Keratinocyte (primary cell): ENCODE data around the gene FKBP14. TPM values are rescaled to one million over a fixed set of nuclear protein-coding genes. Genes with fewer than 3 reads are reported as not detected.
A peak's percentile ranks its signal among the peaks of the same experiment; 100 is the strongest.

ENCODE experiments used
- DNase-seq: peaks from one replicate; pipeline ENCODE4 v3.0.0-alpha.2; 2011; ENCODE audit warnings: low read depth, missing footprints, low spot score
- FAIRE-seq: peaks from 2 replicates; lab custom pipeline; 2011; peaks lifted over from hg19 to GRCh38; lab: Jason Lieb, UNC
- H2AFZ ChIP-seq: 2 replicates; pipeline ENCODE4 v1.6.0; 2012; ENCODE audit warnings: low read length, control low read depth, inconsistent platforms; ENCODE audit not compliant: control insufficient read depth
- H3K27ac ChIP-seq: 2 replicates; pipeline ENCODE4 v1.5.1; 2011; ENCODE audit warnings: low read length; ENCODE audit not compliant: control insufficient read depth, insufficient read depth
- H3K27me3 ChIP-seq: 3 replicates; pipeline ENCODE4 v1.6.0; 2011; ENCODE audit warnings: low read length; ENCODE audit not compliant: control insufficient read depth, insufficient read depth; ENCODE audit errors: extremely low read depth
- H3K36me3 ChIP-seq, 2 experiments: 2 replicates in 1 of 2; 3 replicates in 1 of 2; pipeline ENCODE4 v1.5.1; 2011; ENCODE audit warnings: low read length in 2 of 2, mild to moderate bottlenecking in 1 of 2; ENCODE audit not compliant: control insufficient read depth in 2 of 2, insufficient read depth in 2 of 2; ENCODE audit errors: extremely low read depth in 1 of 2
- H3K4me1 ChIP-seq: 3 replicates; pipeline ENCODE4 v1.5.1; 2011; ENCODE audit warnings: low read length; ENCODE audit not compliant: control insufficient read depth, insufficient read depth; ENCODE audit errors: extremely low read depth
- H3K4me2 ChIP-seq: 3 replicates; pipeline ENCODE4 v1.6.0; 2011; ENCODE audit warnings: low read depth, low read length; ENCODE audit not compliant: control insufficient read depth, insufficient read depth; ENCODE audit errors: extremely low read depth
- H3K4me3 ChIP-seq, 3 experiments: fragments of 200-600 bp in 1 of 3; sonication (generic) in 1 of 3; 2 replicates in 2 of 3; 3 replicates in 1 of 3; pipeline ENCODE4 v1.5.1; 2011 to 2016; ENCODE audit warnings: low read length in 3 of 3, mild to moderate bottlenecking in 3 of 3, control low read depth in 2 of 3, inconsistent platforms in 1 of 3, low read depth in 1 of 3, mixed read lengths in 1 of 3, mixed run types in 1 of 3, moderate library complexity in 1 of 3; ENCODE audit not compliant: control insufficient read depth in 2 of 3, insufficient read depth in 2 of 3; ENCODE audit errors: extremely low read depth in 1 of 3
- H3K79me2 ChIP-seq: 2 replicates; pipeline ENCODE4 v1.6.0; 2012; ENCODE audit warnings: low read length; ENCODE audit not compliant: control insufficient read depth, insufficient read depth
- H3K9ac ChIP-seq: 3 replicates; pipeline ENCODE4 v1.6.0; 2011; ENCODE audit warnings: low read length; ENCODE audit not compliant: control insufficient read depth, insufficient read depth; ENCODE audit errors: extremely low read depth
- H3K9me1 ChIP-seq: 3 replicates; pipeline ENCODE4 v1.6.0; 2011; ENCODE audit warnings: low read length; ENCODE audit not compliant: control insufficient read depth, insufficient read depth; ENCODE audit errors: extremely low read depth
- H3K9me3 ChIP-seq: 2 replicates; pipeline ENCODE4 v1.5.1; 2012; ENCODE audit warnings: low read depth, low read length; ENCODE audit not compliant: control insufficient read depth
- H4K20me1 ChIP-seq: 3 replicates; pipeline ENCODE4 v1.6.0; 2011; ENCODE audit warnings: low read length; ENCODE audit not compliant: control insufficient read depth, insufficient read depth; ENCODE audit errors: extremely low read depth
- EZH2 ChIP-seq: IDR thresholded peaks from one replicate; pipeline ENCODE4 v1.6.1; 2012; ENCODE audit warnings: inconsistent platforms, mild to moderate bottlenecking, low read length, moderate library complexity
- dilution Hi-C: fragments of 300-500 bp; cut with MboI; formaldehyde crosslinking; loops from one replicate; pipeline ENCODE4 v1.7.0; 2020; ENCODE audit warnings: low sequenced_read_pairs; ENCODE audit not compliant: extremely low pct_ligation_motif_present
- polyA plus RNA-seq, 5 experiments: library from polyadenylated mRNA; depleted of rRNA in 3 of 5; stranded (reverse) in 3 of 5; stranded (forward) in 1 of 5; unstranded in 1 of 5; fragments of >200 nt; gene quantifications; 1 replicate in 1 of 5; 2 replicates in 3 of 5; 3 replicates in 1 of 5; pipeline versions ENCODE4 v1.2.1 to v1.2.3, GENCODE V29; 2011 to 2012; ENCODE audit warnings: missing spikeins in 2 of 5, low read depth in 1 of 5, low replicate concordance in 1 of 5
- TF ChIP-seq, protein P1 (sequence below), 3 experiments: IDR thresholded peaks in 1 of 3; conservative IDR thresholded peaks in 1 of 3; optimal IDR thresholded peaks in 1 of 3; 2 replicates in 2 of 3; 3 replicates in 1 of 3; pipeline versions ENCODE3 to v1.5.1; 2011; ENCODE audit warnings: low read length in 3 of 3, mild to moderate bottlenecking in 3 of 3, moderate library complexity in 2 of 3, control low read depth in 1 of 3, inconsistent platforms in 1 of 3; ENCODE audit not compliant: insufficient read depth in 2 of 3; ENCODE audit errors: extremely low read depth in 1 of 3

FKBP14 gene
- polyA plus RNA-seq, 1 donor (not counting 4 experiments of a cell fraction or from before 2014, with no cell fraction given): 24.5 TPM

DNA sequence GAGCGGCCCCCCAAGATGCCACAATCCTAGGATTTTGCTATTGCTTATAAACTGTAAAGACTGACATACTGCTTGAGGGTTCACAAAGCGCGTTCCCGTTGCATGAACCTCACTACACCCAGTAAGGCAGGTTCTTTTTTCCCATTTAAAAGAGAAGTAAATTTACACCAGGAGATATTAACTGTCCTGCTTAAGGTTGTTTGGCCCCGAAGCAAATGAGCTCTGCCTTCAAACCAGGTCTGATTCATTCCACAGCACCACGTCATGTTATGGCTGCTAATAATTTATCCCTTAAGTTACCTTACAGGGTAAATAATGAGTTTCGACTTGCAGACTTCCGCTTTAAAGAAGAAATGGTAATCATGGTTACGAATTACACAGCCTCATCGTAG, 559 bp upstream of the FKBP14 start:
- H3K9me1 ChIP-seq: no peaks in the 10 kb centered on the region
- H3K36me3 ChIP-seq: no peaks in the 10 kb centered on the region
- peaks cover 64% of the 10 kb centered on the region for H3K79me2 ChIP-seq
- FAIRE-seq (no peak), DNase-seq (peak; percentile 67)
- peaks cover 22% of the 10 kb centered on the region for H3K4me1 ChIP-seq
- no peaks in the 10 kb centered on the region for H3K27me3 ChIP-seq
- dilution Hi-C loops: no loop called here
- peak overlapping the region; percentile 90 for H3K4me2 ChIP-seq
- peak overlapping the region; percentile 81 for H3K27ac ChIP-seq
- no peaks in the 10 kb centered on the region for H4K20me1 ChIP-seq
- H3K9me3 ChIP-seq: no peaks in the 10 kb centered on the region
- peak overlapping the region; percentile 83 for H3K9ac ChIP-seq
- H2AFZ ChIP-seq: peak overlapping the region; percentile 96
- H3K4me3 ChIP-seq: peak overlapping the region; percentile 86 to 99 (median 96)
- TF ChIP-seq EZH2: no peak
- TF ChIP-seq, protein P1, sequence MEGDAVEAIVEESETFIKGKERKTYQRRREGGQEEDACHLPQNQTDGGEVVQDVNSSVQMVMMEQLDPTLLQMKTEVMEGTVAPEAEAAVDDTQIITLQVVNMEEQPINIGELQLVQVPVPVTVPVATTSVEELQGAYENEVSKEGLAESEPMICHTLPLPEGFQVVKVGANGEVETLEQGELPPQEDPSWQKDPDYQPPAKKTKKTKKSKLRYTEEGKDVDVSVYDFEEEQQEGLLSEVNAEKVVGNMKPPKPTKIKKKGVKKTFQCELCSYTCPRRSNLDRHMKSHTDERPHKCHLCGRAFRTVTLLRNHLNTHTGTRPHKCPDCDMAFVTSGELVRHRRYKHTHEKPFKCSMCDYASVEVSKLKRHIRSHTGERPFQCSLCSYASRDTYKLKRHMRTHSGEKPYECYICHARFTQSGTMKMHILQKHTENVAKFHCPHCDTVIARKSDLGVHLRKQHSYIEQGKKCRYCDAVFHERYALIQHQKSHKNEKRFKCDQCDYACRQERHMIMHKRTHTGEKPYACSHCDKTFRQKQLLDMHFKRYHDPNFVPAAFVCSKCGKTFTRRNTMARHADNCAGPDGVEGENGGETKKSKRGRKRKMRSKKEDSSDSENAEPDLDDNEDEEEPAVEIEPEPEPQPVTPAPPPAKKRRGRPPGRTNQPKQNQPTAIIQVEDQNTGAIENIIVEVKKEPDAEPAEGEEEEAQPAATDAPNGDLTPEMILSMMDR (optimal IDR thresholded peaks at IDR 0.05 in 1 of 3, IDR thresholded peaks at IDR 0.05 in 1 of 3, conservative IDR thresholded peaks at IDR 0.05 in 1 of 3; ENCODE audit: extremely low read depth in 1 of 3, insufficient read depth in 2 of 3, low read length in 3 of 3): no peak

DNA sequence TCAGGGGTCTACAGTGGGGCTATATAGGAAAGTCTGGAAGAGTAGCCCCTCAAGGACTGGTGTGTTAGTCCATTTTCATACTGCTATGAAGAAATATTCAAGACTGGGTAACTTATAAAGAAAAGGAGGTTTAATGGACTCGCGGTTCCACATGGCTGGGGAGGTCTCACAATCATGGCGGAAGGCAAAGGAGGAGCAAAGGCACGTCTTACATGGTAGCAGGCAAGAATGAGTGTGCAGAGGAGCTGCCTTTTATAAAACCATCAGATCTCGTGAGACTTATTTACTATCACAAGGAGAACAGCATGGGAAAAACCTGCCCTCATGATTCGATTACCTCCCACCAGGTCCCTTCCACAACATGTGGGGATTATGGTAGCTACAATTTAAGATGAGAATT, 3.0 kb downstream of the FKBP14 start:
- Histone ChIP-seq H4K20me1 (no peaks in the 10 kb centered on the region), H3K4me3 (no peak overlapping the region), H3K36me3 (peaks cover 0 to under 1% of the 10 kb centered on the region in 2 experiments), H3K27me3 (no peaks in the 10 kb centered on the region), H3K79me2 (peaks cover 33% of the 10 kb centered on the region), H3K9me3 (no peaks in the 10 kb centered on the region), H2AFZ (no peak overlapping the region), H3K9me1 (no peaks in the 10 kb centered on the region), H3K4me1 (peaks cover 22% of the 10 kb centered on the region), H3K9ac (no peak overlapping the region), H3K4me2 (peak overlapping the region; percentile 15), H3K27ac (no peak overlapping the region)
- no peak for TF ChIP-seq EZH2
- FAIRE-seq: no peak
- no peak for DNase-seq
- dilution Hi-C loops: no loop called here

DNA sequence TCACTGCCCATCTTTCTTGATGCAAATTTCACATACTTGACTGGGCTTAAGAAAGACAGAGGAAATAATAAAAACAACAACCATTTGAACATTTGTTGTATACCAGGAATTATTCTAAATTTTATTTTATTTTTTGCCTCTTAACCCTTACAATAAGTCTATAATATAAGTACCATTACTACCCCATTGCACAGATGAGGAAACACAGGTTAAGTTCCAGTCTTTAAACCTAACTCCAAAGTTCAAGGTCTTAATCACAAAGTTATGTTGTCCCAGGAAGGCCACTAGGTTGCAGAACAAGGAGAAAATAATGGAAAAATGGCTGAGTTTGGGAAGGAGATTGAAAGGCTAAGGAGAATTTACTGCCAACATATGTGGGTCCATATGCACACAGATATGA, 3.5 kb downstream of the FKBP14 start:
- no peaks in the 10 kb centered on the region for H3K9me3 ChIP-seq
- peaks cover 0 to 5% of the 10 kb centered on the region in 2 experiments for H3K36me3 ChIP-seq
- H2AFZ ChIP-seq: no peak overlapping the region
- H3K4me2 ChIP-seq: peak overlapping the region; percentile 15
- dilution Hi-C loops: no loop called here
- no peaks in the 10 kb centered on the region for H3K9me1 ChIP-seq
- no peak for FAIRE-seq
- H3K27me3 ChIP-seq: no peaks in the 10 kb centered on the region
- DNase-seq: no peak
- no peak for TF ChIP-seq EZH2
- TF ChIP-seq, protein P1 (optimal IDR thresholded peaks at IDR 0.05 in 1 of 3, IDR thresholded peaks at IDR 0.05 in 1 of 3, conservative IDR thresholded peaks at IDR 0.05 in 1 of 3; ENCODE audit: extremely low read depth in 1 of 3, insufficient read depth in 2 of 3, low read length in 3 of 3): no peak
- H3K79me2 ChIP-seq: peaks cover 33% of the 10 kb centered on the region
- H3K9ac ChIP-seq: no peak overlapping the region
- no peaks in the 10 kb centered on the region for H4K20me1 ChIP-seq
- peaks cover 22% of the 10 kb centered on the region for H3K4me1 ChIP-seq
- H3K4me3 ChIP-seq: no peak overlapping the region
- H3K27ac ChIP-seq: no peak overlapping the region
